OCI-LY7 (cell line): ENCODE data around the gene PAQR6. TPM values are rescaled to one million over a fixed set of nuclear protein-coding genes. Genes with fewer than 3 reads are reported as not detected.

Experiments used
- BruUV-seq: library from RNA; stranded (reverse); fragments of 400-500 nt; replicated peaks from 2 replicates; lab custom pipeline; 2021; lab: Mats Ljungman, UMichigan
- CTCF ChIA-PET: fragments of 300-600 bp; sonication (Branson Sonifier 250); formaldehyde crosslinking; loops from one replicate; lab custom pipeline; 2022; ENCODE audit warnings: antibody characterized with exemption; ENCODE audit not compliant: unreplicated experiment; lab: Charles Lee
- POLR2A ChIA-PET: fragments of 300-600 bp; sonication (Branson Sonifier 250); formaldehyde crosslinking; loops from one replicate; lab custom pipeline; 2022; ENCODE audit warnings: antibody characterized with exemption; lab: Charles Lee
- DNase-seq: peaks from one replicate; pipeline ENCODE4 v3.0.0-alpha.2; 2015; ENCODE audit warnings: low spot score
- H2AFZ ChIP-seq: fragments of 200-600 bp; sonication (generic), shearing (Covaris generic); 2 replicates; pipeline ENCODE4 v1.6.1; 2014; ENCODE audit warnings: mild to moderate bottlenecking, antibody characterized with exemption, low read length, moderate library complexity
- H3K27ac ChIP-seq: fragments of 200-600 bp; sonication (generic); 2 replicates; pipeline ENCODE4 v1.5.1; 2014; ENCODE audit warnings: mixed run types, low read depth, mild to moderate bottlenecking, moderate library complexity, low read length, inconsistent platforms; ENCODE audit not compliant: poor library complexity, severe bottlenecking
- H3K36me3 ChIP-seq: fragments of 200-600 bp; sonication (generic); 2 replicates; pipeline ENCODE4 v1.6.1; 2014; ENCODE audit warnings: mild to moderate bottlenecking, antibody characterized with exemption, low read length, moderate library complexity, mixed read lengths; ENCODE audit not compliant: insufficient read depth
- H3K4me1 ChIP-seq: fragments of 200-600 bp; sonication (generic); 2 replicates; pipeline ENCODE4 v1.5.1; 2014; ENCODE audit warnings: mild to moderate bottlenecking, low read length; ENCODE audit not compliant: insufficient read depth, poor library complexity, severe bottlenecking
- H3K4me2 ChIP-seq: fragments of 200-600 bp; sonication (generic); 2 replicates; pipeline ENCODE4 v1.6.1; 2014; ENCODE audit warnings: mild to moderate bottlenecking, low read length
- H3K4me3 ChIP-seq: fragments of 200-600 bp; sonication (generic); 2 replicates; pipeline ENCODE4 v1.5.1; 2014; ENCODE audit warnings: mild to moderate bottlenecking, low read depth, low read length; ENCODE audit not compliant: poor library complexity, severe bottlenecking
- H3K79me2 ChIP-seq: fragments of 200-600 bp; sonication (generic); 2 replicates; pipeline ENCODE4 v1.6.1; 2016; ENCODE audit warnings: low read depth, mild to moderate bottlenecking, low read length, moderate library complexity, mixed read lengths; ENCODE audit not compliant: insufficient read depth
- H3K9me2 ChIP-seq: fragments of 200-600 bp; sonication (generic); 2 replicates; pipeline ENCODE4 v1.6.1; 2016; ENCODE audit warnings: mild to moderate bottlenecking, low read length, mixed read lengths; ENCODE audit not compliant: insufficient read depth
- H3K9me3 ChIP-seq: fragments of 200-600 bp; sonication (generic); 2 replicates; pipeline ENCODE4 v1.6.1; 2014; ENCODE audit warnings: mild to moderate bottlenecking, mixed run types, low read length, mixed read lengths
- H4K20me1 ChIP-seq: fragments of 200-600 bp; sonication (generic); 2 replicates; pipeline ENCODE4 v1.6.1; 2014; ENCODE audit warnings: mild to moderate bottlenecking, antibody characterized with exemption, low read length, moderate library complexity, mixed read lengths; ENCODE audit not compliant: insufficient read depth
- CTCF ChIP-seq: fragments of 200-600 bp; sonication (generic); conservative IDR thresholded peaks from 2 replicates; pipeline ENCODE4 v1.5.1; 2014; ENCODE audit warnings: mild to moderate bottlenecking, antibody characterized with exemption, low read length, moderate library complexity, mixed read lengths
- EZH2phosphoT487 ChIP-seq: fragments of 200-600 bp; sonication (generic); IDR thresholded peaks from 2 replicates; pipeline ENCODE4 v1.6.1; 2018; ENCODE audit warnings: low read depth, borderline replicate concordance, mild to moderate bottlenecking, mixed run types, antibody characterized with exemption, low read length, moderate library complexity, mixed read lengths
- intact Hi-C: fragments of 100-400 bp; cut with micrococcal nuclease; formaldehyde crosslinking; loops from one replicate; pipeline ENCODE4 v1.10.0; 2022; ENCODE audit not compliant: unreplicated experiment
- total RNA-seq, 2 experiments: library from RNA; depleted of rRNA in 1 of 2; stranded (reverse); fragments of >200 nt in 1 of 2; shearing (Covaris generic) in 1 of 2; gene quantifications; 2 replicates each; pipeline ENCODE4 v1.2.3, GENCODE V29; 2014 to 2022

The PAQR6 gene
- total RNA-seq, 2 experiments from 2014 or later: 4.2 to 15.7 TPM

DNA sequence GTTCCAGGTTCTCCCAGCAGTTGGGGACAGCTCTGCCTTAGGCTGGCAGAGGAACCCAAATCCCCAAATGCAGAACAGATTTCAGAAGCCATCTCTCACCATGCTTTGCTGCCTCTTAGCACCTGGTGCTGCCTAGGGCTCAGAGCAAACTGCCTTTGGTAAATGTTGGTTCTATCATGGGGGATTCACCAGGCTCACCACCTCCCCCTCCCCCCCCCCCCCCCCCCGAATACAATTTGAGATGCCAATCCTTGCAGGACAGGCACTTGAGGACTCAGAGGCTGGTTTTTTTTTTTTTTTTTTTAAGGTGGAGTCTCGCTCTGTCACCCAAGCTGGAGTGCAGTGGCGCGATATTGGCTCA, 447 bp upstream of the PAQR6 start:
- Histone ChIP-seq H2AFZ (no peak overlapping the region), H4K20me1 (no peaks in the 10 kb centered on the region; the same call in 1 of the 2 replicates), H3K4me3 (no peak overlapping the region), H3K4me2 (no peak overlapping the region), H3K79me2 (no peaks in the 10 kb centered on the region), H3K36me3 (peaks cover 50% of the 10 kb centered on the region), H3K4me1 (no peaks in the 10 kb centered on the region), H3K27ac (no peak overlapping the region), H3K9me2 (no peaks in the 10 kb centered on the region), H3K9me3 (no peaks in the 10 kb centered on the region)
- TF ChIP-seq EZH2phosphoT487 (no peak), CTCF (no peak)
- no peak for DNase-seq
- no TSS peak for BruUV-seq
- ChIA-PET POLR2A (interaction anchor here (0.6 kb wide), 1 partner anchor 99 kb away, joined by 3 read pairs; no protein-coding TSS in a partner anchor), CTCF (no interaction called here)
- intact Hi-C loops: no loop called here

DNA sequence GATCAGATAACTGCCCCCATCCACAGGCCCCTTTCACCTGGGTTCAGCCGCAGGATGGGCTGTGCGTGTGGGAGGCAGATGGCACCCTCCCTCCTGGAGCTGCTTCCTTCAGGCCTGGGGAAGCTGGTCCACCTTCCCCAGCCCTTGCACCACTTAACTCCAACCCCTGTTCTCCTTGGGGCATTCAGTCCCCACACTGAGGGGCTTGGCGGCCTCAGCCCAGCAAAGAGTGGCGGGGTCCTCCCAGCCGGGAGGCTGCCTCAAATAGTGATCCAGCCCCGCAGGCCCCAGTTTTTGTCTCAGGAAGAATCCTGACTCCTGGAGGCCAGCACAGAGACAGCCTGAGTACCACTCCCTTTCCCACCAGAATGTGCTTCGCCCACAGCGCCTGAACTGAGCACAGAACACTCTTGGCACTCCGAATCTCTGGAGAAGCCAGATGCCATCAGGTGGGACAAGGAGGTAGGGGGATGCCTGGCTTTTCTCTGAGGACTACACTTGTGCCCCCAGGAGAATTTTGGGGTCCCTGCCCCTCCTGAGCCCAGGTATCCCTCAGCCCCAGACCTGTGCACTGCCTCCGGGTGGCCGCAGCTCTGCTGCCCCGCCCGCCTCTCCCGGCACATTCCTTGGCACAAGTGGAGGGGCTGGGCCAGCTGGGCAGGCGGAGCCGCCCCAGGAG, 936 bp downstream of the PAQR6 start:
- no peaks in the 10 kb centered on the region for H3K79me2 ChIP-seq
- H3K4me2 ChIP-seq: no peak overlapping the region
- ChIA-PET CTCF (no interaction called here), POLR2A (no interaction called here)
- TF ChIP-seq CTCF (no peak), EZH2phosphoT487 (no peak)
- H3K4me3 ChIP-seq: no peak overlapping the region
- no peaks in the 10 kb centered on the region; the same call in 1 of the 2 replicates for H4K20me1 ChIP-seq
- intact Hi-C loops: no loop called here
- H3K9me2 ChIP-seq: no peaks in the 10 kb centered on the region
- no peaks in the 10 kb centered on the region for H3K4me1 ChIP-seq
- no peak overlapping the region for H2AFZ ChIP-seq
- DNase-seq: no peak
- H3K9me3 ChIP-seq: no peaks in the 10 kb centered on the region
- no peak overlapping the region for H3K27ac ChIP-seq
- BruUV-seq: no TSS peak
- H3K36me3 ChIP-seq: peaks cover 36% of the 10 kb centered on the region

DNA sequence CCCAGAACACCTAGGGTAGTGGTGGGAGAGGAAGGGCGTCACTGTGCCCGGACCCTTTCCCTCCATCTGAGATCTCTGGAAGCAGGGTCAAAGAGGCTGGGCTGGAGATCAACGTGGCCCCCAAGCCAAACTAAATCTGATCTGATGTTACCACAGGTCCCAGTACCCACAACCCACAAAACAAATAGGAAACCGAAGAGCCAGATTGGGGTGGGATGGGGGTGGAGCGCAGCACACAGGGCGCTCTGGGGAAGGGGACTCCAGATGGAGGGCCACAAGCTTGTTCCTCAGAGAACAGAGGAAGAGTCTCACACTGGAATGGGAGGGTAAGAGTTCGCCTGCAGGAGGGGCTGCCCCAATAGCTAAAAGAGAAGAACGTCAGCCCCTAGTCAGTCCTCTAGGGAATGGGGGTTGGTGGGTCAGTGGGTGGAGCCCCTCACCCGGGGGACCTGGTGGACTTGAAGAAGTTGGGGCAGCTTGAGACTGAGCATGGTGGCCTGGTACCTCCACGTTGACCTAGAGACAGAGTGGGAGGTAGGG, 1.5 kb downstream of the PAQR6 start:
- H3K9me3 ChIP-seq: no peaks in the 10 kb centered on the region
- ChIA-PET CTCF (no interaction called here), POLR2A (interaction anchor here (0.9 kb wide), 1 partner anchor 117 kb away, joined by 3 read pairs; no protein-coding TSS in a partner anchor)
- DNase-seq: no peak
- H4K20me1 ChIP-seq: no peaks in the 10 kb centered on the region; the same call in 1 of the 2 replicates
- H3K36me3 ChIP-seq: peaks cover 30% of the 10 kb centered on the region
- no peak overlapping the region for H2AFZ ChIP-seq
- H3K4me3 ChIP-seq: no peak overlapping the region
- H3K9me2 ChIP-seq: no peaks in the 10 kb centered on the region
- TF ChIP-seq CTCF: no peak
- no peak for TF ChIP-seq EZH2phosphoT487
- no peak overlapping the region for H3K4me2 ChIP-seq
- intact Hi-C loops: no loop called here
- no peaks in the 10 kb centered on the region for H3K79me2 ChIP-seq
- no peak overlapping the region for H3K27ac ChIP-seq
- no peaks in the 10 kb centered on the region for H3K4me1 ChIP-seq
- BruUV-seq: no TSS peak
